GM06990 (cell line): Measurements from ENCODE around the gene PRKCH.

Source experiments
- DNase-seq: peaks from one replicate; pipeline ENCODE4 v3.0.0-alpha.2; 2011; ENCODE audit not compliant: insufficient read length; ENCODE audit errors: extremely low read depth
- H3K27me3 ChIP-seq: replicated peaks from 2 replicates; pipeline ENCODE4 v1.6.0; 2011; ENCODE audit warnings: low read length; ENCODE audit not compliant: control insufficient read depth, insufficient read depth
- H3K36me3 ChIP-seq: 2 replicates; pipeline ENCODE4 v1.5.1; 2011; ENCODE audit warnings: low read length; ENCODE audit not compliant: control insufficient read depth, insufficient read depth
- H3K4me3 ChIP-seq: replicated peaks from 2 replicates; pipeline ENCODE4 v1.5.1; 2011; ENCODE audit warnings: low read depth, mild to moderate bottlenecking, control low read depth, low read length
- CTCF ChIP-seq: IDR thresholded peaks from 2 replicates; pipeline ENCODE4 v1.5.1; 2011; ENCODE audit warnings: low read length, control low read depth, mild to moderate bottlenecking, inconsistent platforms; ENCODE audit not compliant: insufficient read depth, poor library complexity, severe bottlenecking

PRKCH gene

GRCh38 chr14:61521773-61522172, 200.4 kb downstream of the PRKCH start:
- no peak overlapping the region for H3K4me3 ChIP-seq

DNA sequence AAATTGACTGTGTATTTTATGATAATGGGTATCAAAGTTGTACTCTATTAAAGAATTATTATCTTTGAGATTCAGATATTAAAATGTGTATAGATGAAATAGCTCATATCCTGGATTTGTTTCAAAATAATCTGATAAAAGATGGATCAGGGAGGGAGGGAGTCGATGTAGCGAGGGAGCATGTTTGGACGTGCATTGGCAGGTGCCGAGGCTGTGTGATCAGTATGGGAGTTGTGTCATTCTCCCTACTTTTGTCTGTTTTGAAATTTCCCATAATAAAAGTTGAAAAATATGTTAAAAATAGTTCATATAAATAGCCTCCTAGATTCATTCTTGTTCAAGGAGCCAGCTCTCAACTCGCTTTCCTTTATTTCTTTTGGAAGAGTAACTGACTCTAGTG, 202.4 kb downstream of the PRKCH start:
- peaks cover 2% of the 10 kb centered on the region for H3K36me3 ChIP-seq
- no peak overlapping the region for H3K4me3 ChIP-seq
- no peak for DNase-seq
- no peak for TF ChIP-seq CTCF
- no peaks in the 10 kb centered on the region for H3K27me3 ChIP-seq

More at GRCh38 chr14:61521773-61522172, 200.4 kb downstream of the PRKCH start:
- no peak for TF ChIP-seq CTCF
- no peak for DNase-seq
- no peaks in the 10 kb centered on the region for H3K36me3 ChIP-seq
- H3K27me3 ChIP-seq: no peaks in the 10 kb centered on the region

DNA sequence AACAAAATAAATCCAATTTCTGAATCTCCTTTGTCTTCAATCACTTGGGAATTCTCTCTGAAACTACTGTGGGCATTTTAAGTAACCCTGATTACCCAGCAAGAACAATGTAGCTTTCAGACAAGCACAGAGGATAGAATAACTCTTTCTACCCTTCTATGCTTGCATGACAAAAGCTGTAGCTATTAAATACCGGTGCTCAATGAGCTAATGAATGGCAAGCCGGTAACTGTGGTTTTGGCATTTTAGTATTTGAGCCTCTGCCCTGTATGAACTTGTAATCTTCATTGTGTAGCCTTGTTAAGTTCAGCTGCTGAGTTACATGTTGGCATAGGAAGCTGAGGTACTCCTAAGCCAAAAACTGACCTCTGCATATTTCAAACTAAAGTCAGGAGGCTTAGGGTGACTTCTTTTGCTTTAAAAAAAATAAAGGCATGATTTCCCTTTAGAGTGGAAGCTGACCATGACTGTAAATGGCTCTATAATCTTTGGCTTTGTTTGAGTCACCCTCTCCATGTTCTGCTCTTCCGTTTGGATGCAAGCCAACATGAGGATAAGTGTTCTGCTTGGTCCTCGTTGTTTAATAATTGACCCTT, 202.9 kb downstream of the PRKCH start:
- no peak for DNase-seq
- H3K4me3 ChIP-seq: no peak overlapping the region
- peaks cover 2% of the 10 kb centered on the region for H3K36me3 ChIP-seq
- TF ChIP-seq CTCF: no peak
- no peaks in the 10 kb centered on the region for H3K27me3 ChIP-seq

GRCh38 chr14:61524936-61525292, 203.5 kb downstream of the PRKCH start:
- no peaks in the 10 kb centered on the region for H3K27me3 ChIP-seq
- peaks cover 2% of the 10 kb centered on the region for H3K36me3 ChIP-seq
- DNase-seq: no peak
- TF ChIP-seq CTCF: no peak
- H3K4me3 ChIP-seq: no peak overlapping the region

DNA sequence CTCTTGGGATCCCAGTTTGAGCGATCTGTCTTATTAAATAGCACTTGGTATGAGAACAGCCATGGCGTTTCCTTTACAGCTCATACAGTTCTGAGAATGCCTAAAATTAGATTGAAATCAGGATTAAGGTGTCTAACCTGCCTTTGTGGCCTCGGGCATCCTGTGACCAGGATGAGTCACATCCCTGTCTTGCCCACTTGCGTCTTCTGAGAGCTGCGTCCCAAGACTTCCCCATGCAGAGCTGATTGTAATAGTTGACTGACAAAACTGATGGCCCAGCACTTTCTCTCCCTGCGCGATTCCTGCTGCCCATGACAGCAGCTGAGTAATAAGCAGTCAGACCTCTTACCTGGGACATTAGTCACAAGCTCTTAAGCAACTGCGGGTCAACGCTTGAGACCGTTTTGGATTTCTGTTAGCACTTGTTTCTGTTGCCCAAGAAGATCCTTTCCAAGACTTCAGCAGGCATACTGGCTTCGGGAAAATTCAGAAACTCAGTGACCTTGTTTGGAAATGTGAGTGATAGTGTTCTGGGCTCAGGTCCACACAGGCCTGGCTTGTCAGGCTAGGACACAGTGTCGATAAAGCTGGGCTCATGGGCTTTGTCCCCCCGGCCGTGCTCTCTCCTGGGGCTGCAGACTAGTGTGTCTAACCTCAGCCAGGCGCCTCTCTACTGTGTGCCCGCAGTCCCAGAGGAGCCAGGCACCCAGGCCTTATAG, 204.1 kb downstream of the PRKCH start:
- DNase-seq: peak; percentile 38
- no peak for TF ChIP-seq CTCF
- H3K4me3 ChIP-seq: no peak overlapping the region

More for the DNA sequence above, 204.1 kb downstream of the PRKCH start:
- peaks cover 2% of the 10 kb centered on the region for H3K36me3 ChIP-seq
- H3K27me3 ChIP-seq: no peaks in the 10 kb centered on the region
